ENCODE data around the gene SPINK5.

DNA sequence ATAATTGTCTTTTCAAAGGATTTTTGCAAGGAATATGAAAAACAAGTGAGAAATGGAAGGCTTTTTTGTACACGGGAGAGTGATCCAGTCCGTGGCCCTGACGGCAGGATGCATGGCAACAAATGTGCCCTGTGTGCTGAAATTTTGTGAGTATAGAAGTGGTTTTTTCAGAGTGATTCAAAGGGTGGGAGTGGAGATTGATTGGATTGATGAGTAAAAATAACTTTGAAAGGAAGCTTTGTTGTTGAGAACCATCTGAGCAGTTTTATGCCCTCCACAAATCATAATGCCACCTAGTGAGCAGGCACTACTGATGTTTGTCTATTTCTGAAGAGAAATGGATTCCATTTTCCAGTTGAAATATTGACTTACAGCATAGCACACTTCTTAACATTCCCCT lies 30.6 kb downstream of the SPINK5 start:
- TF ChIP-seq, protein P1, sequence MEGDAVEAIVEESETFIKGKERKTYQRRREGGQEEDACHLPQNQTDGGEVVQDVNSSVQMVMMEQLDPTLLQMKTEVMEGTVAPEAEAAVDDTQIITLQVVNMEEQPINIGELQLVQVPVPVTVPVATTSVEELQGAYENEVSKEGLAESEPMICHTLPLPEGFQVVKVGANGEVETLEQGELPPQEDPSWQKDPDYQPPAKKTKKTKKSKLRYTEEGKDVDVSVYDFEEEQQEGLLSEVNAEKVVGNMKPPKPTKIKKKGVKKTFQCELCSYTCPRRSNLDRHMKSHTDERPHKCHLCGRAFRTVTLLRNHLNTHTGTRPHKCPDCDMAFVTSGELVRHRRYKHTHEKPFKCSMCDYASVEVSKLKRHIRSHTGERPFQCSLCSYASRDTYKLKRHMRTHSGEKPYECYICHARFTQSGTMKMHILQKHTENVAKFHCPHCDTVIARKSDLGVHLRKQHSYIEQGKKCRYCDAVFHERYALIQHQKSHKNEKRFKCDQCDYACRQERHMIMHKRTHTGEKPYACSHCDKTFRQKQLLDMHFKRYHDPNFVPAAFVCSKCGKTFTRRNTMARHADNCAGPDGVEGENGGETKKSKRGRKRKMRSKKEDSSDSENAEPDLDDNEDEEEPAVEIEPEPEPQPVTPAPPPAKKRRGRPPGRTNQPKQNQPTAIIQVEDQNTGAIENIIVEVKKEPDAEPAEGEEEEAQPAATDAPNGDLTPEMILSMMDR (IDR thresholded peaks at IDR 0.05) = no peak
- TF ChIP-seq SIN3A (IDR thresholded peaks at IDR 0.05; ENCODE audit: borderline replicate concordance, insufficient read depth, low read depth, low read length) (no peak), TCF7L2 (IDR thresholded peaks at IDR 0.05; ENCODE audit: low read depth, low read length) (no peak)
- TF ChIP-seq, protein P2, sequence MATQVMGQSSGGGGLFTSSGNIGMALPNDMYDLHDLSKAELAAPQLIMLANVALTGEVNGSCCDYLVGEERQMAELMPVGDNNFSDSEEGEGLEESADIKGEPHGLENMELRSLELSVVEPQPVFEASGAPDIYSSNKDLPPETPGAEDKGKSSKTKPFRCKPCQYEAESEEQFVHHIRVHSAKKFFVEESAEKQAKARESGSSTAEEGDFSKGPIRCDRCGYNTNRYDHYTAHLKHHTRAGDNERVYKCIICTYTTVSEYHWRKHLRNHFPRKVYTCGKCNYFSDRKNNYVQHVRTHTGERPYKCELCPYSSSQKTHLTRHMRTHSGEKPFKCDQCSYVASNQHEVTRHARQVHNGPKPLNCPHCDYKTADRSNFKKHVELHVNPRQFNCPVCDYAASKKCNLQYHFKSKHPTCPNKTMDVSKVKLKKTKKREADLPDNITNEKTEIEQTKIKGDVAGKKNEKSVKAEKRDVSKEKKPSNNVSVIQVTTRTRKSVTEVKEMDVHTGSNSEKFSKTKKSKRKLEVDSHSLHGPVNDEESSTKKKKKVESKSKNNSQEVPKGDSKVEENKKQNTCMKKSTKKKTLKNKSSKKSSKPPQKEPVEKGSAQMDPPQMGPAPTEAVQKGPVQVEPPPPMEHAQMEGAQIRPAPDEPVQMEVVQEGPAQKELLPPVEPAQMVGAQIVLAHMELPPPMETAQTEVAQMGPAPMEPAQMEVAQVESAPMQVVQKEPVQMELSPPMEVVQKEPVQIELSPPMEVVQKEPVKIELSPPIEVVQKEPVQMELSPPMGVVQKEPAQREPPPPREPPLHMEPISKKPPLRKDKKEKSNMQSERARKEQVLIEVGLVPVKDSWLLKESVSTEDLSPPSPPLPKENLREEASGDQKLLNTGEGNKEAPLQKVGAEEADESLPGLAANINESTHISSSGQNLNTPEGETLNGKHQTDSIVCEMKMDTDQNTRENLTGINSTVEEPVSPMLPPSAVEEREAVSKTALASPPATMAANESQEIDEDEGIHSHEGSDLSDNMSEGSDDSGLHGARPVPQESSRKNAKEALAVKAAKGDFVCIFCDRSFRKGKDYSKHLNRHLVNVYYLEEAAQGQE (IDR thresholded peaks at IDR 0.05; ENCODE audit: insufficient read depth in 1 of 2, low read depth in 2 of 2, low read length in 1 of 2) = no peak
